ENCODE data around the gene PCSK4.
A peak's percentile ranks its signal among the peaks of the same experiment; 100 is the strongest.

The PCSK4 gene

GRCh38 chr19:1526979-1527649, 37.0 kb upstream of the PCSK4 start:
- Histone ChIP-seq H2AK5ac (ENCODE audit: low read depth, low read length) (no peak overlapping the region), H3K36me3 (replicated peaks in 1 of 2; ENCODE audit: control insufficient read depth in 2 of 2, insufficient read depth in 2 of 2, low read length in 2 of 2) (no peaks in the 10 kb centered on the region), H4K8ac (ENCODE audit: low read depth, low read length) (no peak overlapping the region), H3K4ac (ENCODE audit: low read length) (no peak overlapping the region), H3K4me2 (ENCODE audit: insufficient read depth, low read length, poor library complexity, severe bottlenecking) (no peak overlapping the region), H3K9me3 (replicated peaks in 1 of 2; ENCODE audit: control insufficient read depth in 2 of 2, insufficient read depth in 1 of 2, low read depth in 1 of 2, low read length in 2 of 2) (peaks cover 0 to 5% of the 10 kb centered on the region in 2 donors), H3K23ac (ENCODE audit: low read depth, low read length, poor library complexity) (peak overlapping the region; percentile 85), H2BK120ac (ENCODE audit: low read depth, low read length) (no peak overlapping the region), H2BK5ac (ENCODE audit: low read length) (no peak overlapping the region), H2BK12ac (ENCODE audit: low read length) (peak overlapping the region; percentile 98), H3K27ac (replicated peaks; ENCODE audit: low read length) (no peak overlapping the region), H3K4me1 (ENCODE audit: control insufficient read depth in 2 of 2, insufficient read depth in 1 of 2, low read depth in 1 of 2, low read length in 2 of 2) (peaks cover 4 to 6% of the 10 kb centered on the region in 2 donors), H4K91ac (ENCODE audit: low read depth, low read length, poor library complexity) (no peak overlapping the region), H2BK15ac (ENCODE audit: low read length) (no peak overlapping the region), H3K4me3 (ENCODE audit: low read length in 2 of 2) (no peak overlapping the region), H3K79me1 (ENCODE audit: low read depth, low read length) (peaks cover 2% of the 10 kb centered on the region), H3K9ac (ENCODE audit: low read depth, low read length, poor library complexity) (peak overlapping the region; percentile 77), H2AFZ (ENCODE audit: low read length) (no peak overlapping the region), H3K18ac (ENCODE audit: low read length) (no peak overlapping the region), H3K27me3 (ENCODE audit: control insufficient read depth in 3 of 3, insufficient read depth in 3 of 3, low read depth in 1 of 3, low read length in 3 of 3) (peaks cover 8 to 41% (median 29%) of the 10 kb centered on the region in 3 experiments), H3K14ac (ENCODE audit: low read length) (peak overlapping the region; percentile 47)
- DNase-seq (ENCODE audit: low spot score), result no peak
- no CpG with 5 or more reads among the region's 18 CpGs for WGBS, 2 donors (ENCODE audit: extremely low coverage in 2 of 2, insufficient read length in 2 of 2, insufficient replicate concordance in 1 of 2)

GRCh38 chr19:1526066-1526778, 36.1 kb upstream of the PCSK4 start:
- H3K4me1 ChIP-seq (ENCODE audit: control insufficient read depth in 2 of 2, insufficient read depth in 1 of 2, low read depth in 1 of 2, low read length in 2 of 2), result peaks cover 4 to 6% of the 10 kb centered on the region in 2 donors
- H3K23ac ChIP-seq (ENCODE audit: low read depth, low read length, poor library complexity), result peak overlapping the region; percentile 80
- H3K79me1 ChIP-seq (ENCODE audit: low read depth, low read length), result peaks cover 2% of the 10 kb centered on the region
- peaks cover 0 to 5% of the 10 kb centered on the region in 2 donors for H3K9me3 ChIP-seq (replicated peaks in 1 of 2; ENCODE audit: control insufficient read depth in 2 of 2, insufficient read depth in 1 of 2, low read depth in 1 of 2, low read length in 2 of 2)
- WGBS, 2 donors (ENCODE audit: extremely low coverage in 2 of 2, insufficient read length in 2 of 2, insufficient replicate concordance in 1 of 2), result no CpG with 5 or more reads among the region's 33 CpGs
- peaks cover 8 to 50% (median 31%) of the 10 kb centered on the region in 3 experiments for H3K27me3 ChIP-seq (ENCODE audit: control insufficient read depth in 3 of 3, insufficient read depth in 3 of 3, low read depth in 1 of 3, low read length in 3 of 3)
- H3K4me2 ChIP-seq (ENCODE audit: insufficient read depth, low read length, poor library complexity, severe bottlenecking), result no peak overlapping the region
- no peak overlapping the region for H3K14ac ChIP-seq (ENCODE audit: low read length)
- H3K36me3 ChIP-seq (replicated peaks in 1 of 2; ENCODE audit: control insufficient read depth in 2 of 2, insufficient read depth in 2 of 2, low read length in 2 of 2), result no peaks in the 10 kb centered on the region
- peak overlapping the region; percentile 93 for H2AK5ac ChIP-seq (ENCODE audit: low read depth, low read length)
- H2AFZ ChIP-seq (ENCODE audit: low read length), result no peak overlapping the region
- H3K27ac ChIP-seq (replicated peaks; ENCODE audit: low read length), result no peak overlapping the region
- peak overlapping the region; percentile 30 for H2BK12ac ChIP-seq (ENCODE audit: low read length)
- H3K18ac ChIP-seq (ENCODE audit: low read length), result peak overlapping the region; percentile 64
- no peak overlapping the region for H2BK5ac ChIP-seq (ENCODE audit: low read length)
- H4K91ac ChIP-seq (ENCODE audit: low read depth, low read length, poor library complexity), result no peak overlapping the region
- H4K8ac ChIP-seq (ENCODE audit: low read depth, low read length), result no peak overlapping the region
- H2BK120ac ChIP-seq (ENCODE audit: low read depth, low read length), result peak overlapping the region; percentile 1
- H3K4me3 ChIP-seq (ENCODE audit: low read length in 2 of 2), result peak overlapping the region in 1 of 2 donors; percentile 20
- H2BK15ac ChIP-seq (ENCODE audit: low read length), result no peak overlapping the region
- DNase-seq (ENCODE audit: low spot score), result no peak
- peak overlapping the region; percentile 53 for H3K4ac ChIP-seq (ENCODE audit: low read length)
- no peak overlapping the region for H3K9ac ChIP-seq (ENCODE audit: low read depth, low read length, poor library complexity)

- Histone ChIP-seq H2BK15ac (ENCODE audit: low read length) (peak overlapping the region; percentile 8), H3K27ac (replicated peaks; ENCODE audit: low read length) (no peak overlapping the region), H3K23ac (ENCODE audit: low read depth, low read length, poor library complexity) (peak overlapping the region; percentile 94), H2BK12ac (ENCODE audit: low read length) (peak overlapping the region; percentile 69), H2BK5ac (ENCODE audit: low read length) (peak overlapping the region; percentile 83), H3K14ac (ENCODE audit: low read length) (peak overlapping the region; percentile 38), H3K4me1 (ENCODE audit: control insufficient read depth in 2 of 2, insufficient read depth in 1 of 2, low read depth in 1 of 2, low read length in 2 of 2) (peaks cover 4 to 6% of the 10 kb centered on the region in 2 donors), H2BK120ac (ENCODE audit: low read depth, low read length) (no peak overlapping the region), H2AFZ (ENCODE audit: low read length) (no peak overlapping the region), H3K36me3 (replicated peaks in 1 of 2; ENCODE audit: control insufficient read depth in 2 of 2, insufficient read depth in 2 of 2, low read length in 2 of 2) (no peaks in the 10 kb centered on the region), H3K18ac (ENCODE audit: low read length) (peak overlapping the region; percentile 35), H3K79me1 (ENCODE audit: low read depth, low read length) (peaks cover 2% of the 10 kb centered on the region), H3K4me3 (ENCODE audit: low read length in 2 of 2) (no peak overlapping the region), H4K8ac (ENCODE audit: low read depth, low read length) (no peak overlapping the region), H4K91ac (ENCODE audit: low read depth, low read length, poor library complexity) (peak overlapping the region; percentile 7), H3K9me3 (replicated peaks in 1 of 2; ENCODE audit: control insufficient read depth in 2 of 2, insufficient read depth in 1 of 2, low read depth in 1 of 2, low read length in 2 of 2) (peaks cover 0 to 5% of the 10 kb centered on the region in 2 donors), H3K4ac (ENCODE audit: low read length) (no peak overlapping the region), H3K4me2 (ENCODE audit: insufficient read depth, low read length, poor library complexity, severe bottlenecking) (no peak overlapping the region), H3K9ac (ENCODE audit: low read depth, low read length, poor library complexity) (peak overlapping the region; percentile 60), H3K27me3 (ENCODE audit: control insufficient read depth in 3 of 3, insufficient read depth in 3 of 3, low read depth in 1 of 3, low read length in 3 of 3) (peaks cover 8 to 52% (median 31%) of the 10 kb centered on the region in 3 experiments), H2AK5ac (ENCODE audit: low read depth, low read length) (peak overlapping the region; percentile 93)
- DNase-seq (ENCODE audit: low spot score), result no peak
- whole genome bisulfite sequencing, 2 donors (ENCODE audit: extremely low coverage in 2 of 2, insufficient read length in 2 of 2, insufficient replicate concordance in 1 of 2), result no CpG with 5 or more reads among the region's 31 CpGs
Observed at GRCh38 chr19:1525343-1525742, 35.2 kb upstream of the PCSK4 start.

- peaks cover 8 to 51% (median 31%) of the 10 kb centered on the region in 3 experiments for H3K27me3 ChIP-seq (ENCODE audit: control insufficient read depth in 3 of 3, insufficient read depth in 3 of 3, low read depth in 1 of 3, low read length in 3 of 3)
- H3K4me3 ChIP-seq (ENCODE audit: low read length in 2 of 2), result peak overlapping the region in 1 of 2 donors; percentile 78
- H3K9me3 ChIP-seq (replicated peaks in 1 of 2; ENCODE audit: control insufficient read depth in 2 of 2, insufficient read depth in 1 of 2, low read depth in 1 of 2, low read length in 2 of 2), result peaks cover 0 to 5% of the 10 kb centered on the region in 2 donors
- DNase-seq (ENCODE audit: low spot score), result no peak
- peak overlapping the region; percentile 94 for H3K23ac ChIP-seq (ENCODE audit: low read depth, low read length, poor library complexity)
- H2BK120ac ChIP-seq (ENCODE audit: low read depth, low read length), result no peak overlapping the region
- no peak overlapping the region for H3K4me2 ChIP-seq (ENCODE audit: insufficient read depth, low read length, poor library complexity, severe bottlenecking)
- H3K18ac ChIP-seq (ENCODE audit: low read length), result peak overlapping the region; percentile 40
- H3K4me1 ChIP-seq (ENCODE audit: control insufficient read depth in 2 of 2, insufficient read depth in 1 of 2, low read depth in 1 of 2, low read length in 2 of 2), result peaks cover 4 to 6% of the 10 kb centered on the region in 2 donors
- H4K8ac ChIP-seq (ENCODE audit: low read depth, low read length), result peak overlapping the region; percentile 7
- no peak overlapping the region for H3K27ac ChIP-seq (replicated peaks; ENCODE audit: low read length)
- H2AK5ac ChIP-seq (ENCODE audit: low read depth, low read length), result peak overlapping the region; percentile 93
- H3K14ac ChIP-seq (ENCODE audit: low read length), result peak overlapping the region; percentile 5
- no peak overlapping the region for H3K4ac ChIP-seq (ENCODE audit: low read length)
- peak overlapping the region; percentile 66 for H3K9ac ChIP-seq (ENCODE audit: low read depth, low read length, poor library complexity)
- H3K79me1 ChIP-seq (ENCODE audit: low read depth, low read length), result peaks cover 2% of the 10 kb centered on the region
- no peak overlapping the region for H4K91ac ChIP-seq (ENCODE audit: low read depth, low read length, poor library complexity)
- H3K36me3 ChIP-seq (replicated peaks in 1 of 2; ENCODE audit: control insufficient read depth in 2 of 2, insufficient read depth in 2 of 2, low read length in 2 of 2), result no peaks in the 10 kb centered on the region
- peak overlapping the region; percentile 8 for H2BK15ac ChIP-seq (ENCODE audit: low read length)
- WGBS, 2 donors (ENCODE audit: extremely low coverage in 2 of 2, insufficient read length in 2 of 2, insufficient replicate concordance in 1 of 2), result no CpG with 5 or more reads among the region's 17 CpGs
- H2BK5ac ChIP-seq (ENCODE audit: low read length), result peak overlapping the region; percentile 83
- H2BK12ac ChIP-seq (ENCODE audit: low read length), result peak overlapping the region; percentile 69
- no peak overlapping the region for H2AFZ ChIP-seq (ENCODE audit: low read length)
Observed at GRCh38 chr19:1524972-1525325, 34.8 kb upstream of the PCSK4 start.
